HG03196 (cell line): ENCODE data around the gene ME3.
"Not testable (repeated sequence)": the region's sequence is repeated elsewhere in the genome, so short reads cannot be mapped to it uniquely, and the experiment has no call there.

Source experiments
- ATAC-seq: cut with Tn5 transposase; IDR thresholded peaks from one replicate; pipeline ENCODE4 v1.9.1; 2021; ENCODE audit not compliant: unreplicated experiment

ME3 gene

DNA sequence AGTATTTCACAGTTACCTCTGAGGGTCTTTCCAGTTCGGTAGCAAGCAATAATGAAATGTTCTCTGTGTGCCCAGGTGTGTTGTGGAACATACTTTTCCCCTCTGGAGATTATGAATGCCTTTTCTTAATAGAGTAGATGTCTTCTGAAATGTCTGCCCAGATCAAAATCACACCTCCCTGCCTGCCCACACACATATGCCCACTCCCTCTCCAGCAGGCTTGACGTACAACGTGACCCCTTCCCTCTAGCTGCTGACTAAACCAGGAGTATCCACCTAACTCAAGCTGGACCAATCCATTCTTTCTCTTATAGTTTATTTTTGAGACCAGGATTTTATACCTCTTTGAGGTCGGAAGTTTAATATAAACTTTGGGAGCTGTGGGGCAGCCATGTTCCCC lies 48.7 kb downstream of the ME3 start:
- ATAC-seq, result no peak

DNA sequence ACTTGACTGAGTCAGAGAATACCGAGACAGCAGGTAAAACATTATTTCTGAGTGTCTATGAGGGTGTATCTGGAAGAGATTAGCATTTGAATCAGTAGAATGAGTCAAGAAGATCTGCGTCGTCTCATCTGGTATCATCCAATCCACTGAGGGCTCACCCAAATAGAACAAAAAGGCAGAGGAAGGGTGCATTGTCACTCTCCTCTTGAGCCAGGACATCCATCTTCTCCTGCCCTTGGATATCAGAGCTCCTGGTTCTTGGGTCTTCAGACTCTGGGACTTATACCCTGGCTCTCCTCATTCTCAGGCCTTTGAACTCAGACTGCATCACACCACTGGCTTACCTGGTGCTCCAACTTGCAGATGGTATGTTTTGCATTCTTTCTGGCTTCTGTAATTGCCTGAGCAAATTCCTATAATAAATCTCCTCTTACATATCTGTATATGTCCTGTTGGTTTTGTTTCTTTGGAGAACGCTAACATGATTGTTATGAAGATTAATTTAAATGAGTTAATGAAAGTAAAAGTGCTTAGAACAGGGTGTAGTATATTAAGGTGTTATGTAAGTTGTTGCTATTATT lies 49.3 kb downstream of the ME3 start:
- no peak for ATAC-seq

DNA sequence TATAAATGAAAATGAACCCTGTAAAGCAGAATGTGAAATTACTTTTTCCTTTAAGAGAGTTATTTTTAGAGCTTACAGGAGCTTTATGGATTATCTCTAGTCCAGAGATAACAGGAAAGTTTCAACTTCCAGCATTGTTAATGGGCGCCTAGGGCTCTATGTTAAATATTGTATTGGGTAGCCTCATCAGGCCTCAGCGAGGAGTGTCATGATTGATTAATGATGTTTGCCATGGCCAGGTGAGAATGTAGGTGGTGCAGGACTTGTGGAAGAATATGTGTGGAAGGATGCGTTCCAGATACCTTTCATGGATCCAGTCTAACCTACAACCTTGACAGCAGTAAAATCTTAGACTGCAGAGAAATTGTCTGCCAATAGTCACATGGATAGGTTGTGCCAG lies 50.6 kb downstream of the ME3 start:
- no peak for ATAC-seq

GRCh38 chr11:86620891-86621521 lies 51.4 kb downstream of the ME3 start:
- no peak for ATAC-seq

GRCh38 chr11:86619428-86619827 lies 53.0 kb downstream of the ME3 start:
- not testable (repeated sequence) for ATAC-seq

- no peak for ATAC-seq
Observed at GRCh38 chr11:86617502-86617901, 54.9 kb downstream of the ME3 start.

DNA sequence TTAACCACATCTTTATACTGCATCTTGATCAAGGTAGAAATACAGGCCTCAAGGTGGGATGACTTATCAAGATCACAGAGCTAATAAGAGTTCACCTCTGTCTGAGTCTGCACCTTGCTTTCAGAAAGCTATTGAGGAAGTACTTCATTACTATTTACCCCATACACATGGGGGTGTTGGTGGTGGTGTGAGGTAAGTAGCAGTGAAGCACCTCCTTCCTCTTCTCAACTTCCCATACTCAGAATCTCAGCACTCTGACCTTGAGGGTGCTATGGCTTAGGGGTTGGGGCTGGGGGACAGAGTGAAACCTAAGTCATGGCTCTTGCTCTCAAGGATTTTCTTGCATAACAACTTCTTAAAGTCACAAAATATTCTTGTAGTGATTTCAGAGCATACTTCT lies 56.9 kb downstream of the ME3 start:
- no peak for ATAC-seq

DNA sequence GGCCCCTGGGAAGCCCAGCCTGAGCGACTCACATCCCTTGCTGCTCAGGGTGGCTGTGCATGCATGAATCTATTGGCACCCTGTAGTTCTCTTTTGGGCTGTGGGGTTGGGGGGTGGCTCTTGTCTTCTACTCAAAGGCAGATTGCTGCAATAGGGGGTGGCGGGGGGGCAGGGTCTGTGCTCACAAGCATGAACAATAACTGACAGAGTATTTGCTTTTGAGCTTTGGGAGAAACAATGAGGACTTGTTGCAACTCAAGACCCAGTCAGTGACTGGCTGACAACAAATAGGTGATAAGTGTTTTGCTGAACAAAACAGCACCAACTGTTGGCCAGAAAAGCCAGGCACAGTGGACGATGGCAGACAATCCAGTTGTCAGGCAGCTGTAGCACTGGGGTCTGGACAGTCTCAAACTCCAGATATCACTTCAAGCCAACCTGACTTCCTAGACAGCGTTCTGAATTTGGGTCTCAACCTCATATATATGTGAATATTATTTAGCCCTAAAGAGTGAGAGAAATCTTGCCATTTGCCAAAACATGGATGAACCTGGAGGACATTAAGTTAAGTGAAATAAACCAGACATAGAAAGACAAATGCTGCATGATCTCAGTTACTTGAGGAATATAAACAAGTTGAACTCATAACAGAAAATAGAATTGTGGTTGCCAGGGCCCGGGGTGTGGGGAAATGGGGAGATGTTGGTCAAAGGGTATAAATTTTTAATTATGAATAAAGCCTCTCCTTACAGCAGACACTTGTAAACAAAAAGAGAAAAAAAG lies 61.7 kb downstream of the ME3 start:
- ATAC-seq, result no peak

DNA sequence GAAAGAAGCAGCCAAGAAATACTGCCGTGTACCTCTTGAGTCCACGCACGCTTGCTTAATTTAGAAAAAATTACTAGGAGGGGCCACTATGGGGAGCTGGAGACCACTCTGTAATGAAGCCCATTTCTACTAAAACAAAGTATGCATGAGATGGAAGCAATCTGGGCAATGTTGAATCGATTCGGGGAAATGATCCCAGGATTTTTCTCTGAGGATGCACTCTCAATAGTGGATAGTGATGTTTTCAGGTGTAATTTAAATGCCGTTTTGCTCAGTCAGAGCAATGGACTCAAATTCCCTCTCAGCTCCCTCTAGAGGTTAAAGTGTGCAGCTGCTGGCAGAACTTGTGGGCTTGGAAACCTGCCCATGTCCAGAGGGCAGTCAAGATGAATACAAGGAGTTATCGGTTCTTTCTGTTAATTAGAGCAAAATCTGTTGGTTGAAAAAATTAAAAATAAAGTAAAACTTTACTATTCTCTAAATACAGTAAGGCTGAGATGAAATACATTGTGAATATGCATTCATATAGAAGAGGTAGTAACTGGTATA lies 64.1 kb downstream of the ME3 start:
- ATAC-seq, result peak; percentile 92

GRCh38 chr11:86606836-86607481 lies 65.5 kb downstream of the ME3 start:
- ATAC-seq, result no peak

- ATAC-seq, result no peak
Observed at GRCh38 chr11:86606270-86606835, 66.1 kb downstream of the ME3 start.

- no peak for ATAC-seq
Observed at GRCh38 chr11:86596861-86597586, 75.4 kb downstream of the ME3 start.

GRCh38 chr11:86595955-86596354 lies 76.5 kb downstream of the ME3 start:
- ATAC-seq, result no peak

- no peak for ATAC-seq
Observed at GRCh38 chr11:86595451-86595850, 77.0 kb downstream of the ME3 start.

- no peak for ATAC-seq
Observed at GRCh38 chr11:86594746-86595145, 77.7 kb downstream of the ME3 start.

DNA sequence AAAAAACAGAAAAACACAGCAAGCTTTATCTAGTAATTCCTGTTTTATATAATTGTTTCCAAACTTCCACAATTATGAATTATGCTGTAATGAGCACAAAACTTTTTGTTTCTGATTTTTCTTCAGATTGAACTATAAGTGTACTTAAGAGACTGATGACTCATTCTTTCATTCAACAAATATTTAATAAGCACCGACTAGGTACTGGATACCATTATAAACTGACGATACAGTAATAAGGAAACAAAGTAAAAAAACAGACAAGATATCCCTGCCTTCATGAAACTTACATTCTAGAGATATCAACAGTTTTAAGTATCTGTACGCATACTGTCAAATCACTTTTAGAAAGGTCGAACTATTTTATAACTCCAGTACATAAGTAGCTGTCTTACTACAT lies 78.6 kb downstream of the ME3 start:
- ATAC-seq, result no peak

DNA sequence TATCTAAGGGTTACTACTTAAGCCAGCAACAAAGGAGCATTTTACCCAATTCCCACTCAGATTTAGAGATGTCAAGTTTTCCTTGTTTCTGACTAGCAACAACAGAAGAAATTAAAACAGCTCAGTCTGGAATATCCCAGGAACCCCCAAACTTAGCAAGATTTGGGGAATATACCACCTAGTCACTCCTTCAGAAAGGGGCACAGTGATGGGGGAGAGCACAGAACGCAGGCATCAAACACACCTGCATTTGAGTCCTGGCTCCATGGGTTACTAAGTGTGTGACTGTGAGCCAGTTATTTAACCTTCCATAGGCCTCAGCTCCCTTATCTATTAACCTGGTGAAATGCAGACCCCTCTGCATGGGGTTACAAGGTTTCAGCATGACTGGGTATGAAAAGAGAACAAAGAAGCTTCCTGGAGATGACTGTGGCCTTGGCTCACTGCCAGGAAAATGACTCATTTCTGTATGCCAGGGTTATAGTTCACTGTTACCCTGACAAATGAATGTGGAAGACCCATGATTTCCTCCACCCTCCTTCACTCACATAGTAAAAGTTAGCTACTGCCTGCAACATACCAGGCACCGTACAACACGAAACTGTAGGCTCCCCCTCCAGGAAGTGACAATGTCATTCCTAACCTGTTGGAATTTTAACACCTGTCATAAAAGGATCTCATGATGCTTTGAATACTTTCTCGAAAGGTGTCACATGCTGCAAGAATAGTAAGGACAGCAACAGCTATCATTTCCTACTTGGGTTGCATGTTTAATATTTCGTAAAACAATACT lies 79.6 kb downstream of the ME3 start:
- peak; percentile 92 for ATAC-seq

DNA sequence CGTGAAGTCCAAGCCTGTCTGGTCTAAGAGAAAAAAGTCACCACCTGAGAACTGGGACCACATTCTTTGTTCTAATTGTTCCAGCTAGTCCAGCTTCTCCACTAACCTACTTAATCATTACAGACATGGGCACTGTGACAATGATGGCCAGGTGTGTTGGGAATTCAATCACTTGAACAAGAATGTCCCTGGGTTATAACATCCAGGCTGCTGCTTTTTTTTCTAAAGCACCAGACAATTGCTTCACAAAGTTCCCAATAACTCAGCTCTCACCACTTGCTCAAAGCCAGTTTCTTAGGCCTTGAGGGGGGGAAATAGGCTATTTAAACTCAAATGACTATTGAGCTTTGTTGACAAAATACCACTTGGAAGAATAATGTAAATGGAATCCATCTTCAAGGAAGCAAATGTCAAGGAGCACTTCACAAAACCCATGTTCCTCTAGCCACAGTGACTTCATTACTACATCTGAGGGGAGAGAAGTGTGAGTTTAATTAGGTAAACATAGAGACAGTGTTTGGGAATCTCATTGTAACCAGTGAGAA lies 80.3 kb downstream of the ME3 start:
- no peak for ATAC-seq

GRCh38 chr11:86591631-86592030 lies 80.8 kb downstream of the ME3 start:
- ATAC-seq, result no peak
